PC-9 (cell line): Measurements from ENCODE around the gene HPCAL1. TPM values are rescaled to one million over a fixed set of nuclear protein-coding genes. Genes with fewer than 3 reads are reported as not detected.

ENCODE experiments used
- BruUV-seq: library from RNA; stranded (reverse); fragments of 400-500 nt; replicated peaks from 2 replicates; lab custom pipeline; 2021; lab: Mats Ljungman, UMichigan
- CTCF ChIA-PET: fragments of 300-600 bp; sonication (Branson Sonifier 250); formaldehyde crosslinking; loops from one replicate; lab custom pipeline; 2022; ENCODE audit warnings: antibody characterized with exemption; lab: Charles Lee
- POLR2A ChIA-PET: fragments of 300-600 bp; sonication (Branson Sonifier 250); formaldehyde crosslinking; loops from one replicate; lab custom pipeline; 2022; ENCODE audit warnings: antibody characterized with exemption; ENCODE audit not compliant: unreplicated experiment; lab: Charles Lee
- DNase-seq, 2 experiments: peaks; one replicate each; pipeline versions ENCODE4 v3.0.0 to v3.0.0-alpha.2; 2015 to 2022; ENCODE audit warnings: mixed read lengths in 1 of 2
- H2AFZ ChIP-seq: fragments of 200-600 bp; sonication (generic); 2 replicates; pipeline ENCODE4 v1.8.1; 2017; ENCODE audit warnings: antibody characterized with exemption
- H3F3A ChIP-seq: fragments of 200-600 bp; sonication (generic); 2 replicates; pipeline ENCODE4 v1.8.1; 2017; ENCODE audit warnings: antibody characterized with exemption, mild to moderate bottlenecking, low read depth; ENCODE audit not compliant: insufficient read depth
- H3K27ac ChIP-seq: fragments of 200-600 bp; sonication (generic); 2 replicates; pipeline ENCODE4 v1.6.1; 2016; ENCODE audit warnings: mixed run types
- H3K27me3 ChIP-seq: fragments of 200-600 bp; sonication (generic); 2 replicates; pipeline ENCODE4 v1.6.1; 2016; ENCODE audit warnings: low read depth, mixed run types; ENCODE audit not compliant: insufficient read depth
- H3K36me3 ChIP-seq: fragments of 200-600 bp; sonication (generic); 2 replicates; pipeline ENCODE4 v1.6.1; 2016; ENCODE audit warnings: low read depth, mixed run types
- H3K4me1 ChIP-seq: fragments of 200-600 bp; sonication (generic); replicated peaks from 2 replicates; pipeline ENCODE4 v1.6.1; 2016; ENCODE audit warnings: mixed run types; ENCODE audit not compliant: insufficient read depth
- H3K4me2 ChIP-seq: fragments of 200-600 bp; sonication (generic); 2 replicates; pipeline ENCODE4 v1.6.1; 2017; ENCODE audit warnings: mixed run types
- H3K4me3 ChIP-seq: fragments of 200-600 bp; sonication (generic); 2 replicates; pipeline ENCODE4 v1.6.1; 2016; ENCODE audit warnings: mixed run types
- H3K79me2 ChIP-seq: fragments of 200-600 bp; sonication (generic); 2 replicates; pipeline ENCODE4 v1.6.1; 2017; ENCODE audit warnings: low read depth, mixed run types
- H3K9me2 ChIP-seq: fragments of 200-600 bp; sonication (generic); 2 replicates; pipeline ENCODE4 v1.8.1; 2017; ENCODE audit warnings: mild to moderate bottlenecking; ENCODE audit not compliant: insufficient read depth
- H3K9me3 ChIP-seq: fragments of 200-600 bp; sonication (generic); 2 replicates; pipeline ENCODE4 v1.8.1; 2016; ENCODE audit warnings: low read depth; ENCODE audit not compliant: insufficient read depth
- H4K20me1 ChIP-seq: fragments of 200-600 bp; sonication (generic); 2 replicates; pipeline ENCODE4 v1.8.1; 2017; ENCODE audit not compliant: insufficient read depth
- CTCF ChIP-seq: fragments of 200-600 bp; sonication (generic); conservative IDR thresholded peaks from 2 replicates; pipeline ENCODE4 v1.6.1; 2017; ENCODE audit warnings: mixed run types, antibody characterized with exemption, mild to moderate bottlenecking, moderate library complexity
- EZH2 ChIP-seq: fragments of 200-600 bp; sonication (generic); IDR thresholded peaks from 2 replicates; pipeline ENCODE4 v1.8.0; 2017; ENCODE audit warnings: antibody characterized with exemption, low read depth
- intact Hi-C: fragments of 100-400 bp; cut with micrococcal nuclease; formaldehyde crosslinking; loops from one replicate; pipeline ENCODE4 v1.10.0; 2022; ENCODE audit not compliant: unreplicated experiment
- total RNA-seq: library from RNA; stranded (reverse); gene quantifications from 2 replicates; pipeline ENCODE4 v1.2.3, GENCODE V29; 2021

The HPCAL1 gene
- total RNA-seq, 1 experiment from 2014 or later = 105 TPM

GRCh38 chr2:10362898-10363454 lies 60.3 kb downstream of the HPCAL1 start:
- no TSS peak for BruUV-seq
- H3K9me3 ChIP-seq = no peaks in the 10 kb centered on the region
- peaks cover 82% of the 10 kb centered on the region for H4K20me1 ChIP-seq
- no peaks in the 10 kb centered on the region for H3K4me1 ChIP-seq
- peaks cover 95% of the 10 kb centered on the region for H3K79me2 ChIP-seq
- H3K9me2 ChIP-seq = no peaks in the 10 kb centered on the region
- H2AFZ ChIP-seq = no peak overlapping the region
- ChIA-PET POLR2A (no interaction called here), CTCF (no interaction called here)
- TF ChIP-seq EZH2 = no peak
- TF ChIP-seq CTCF = no peak
- peaks cover 49% of the 10 kb centered on the region; the same call in 1 of the 2 replicates for H3F3A ChIP-seq
- no peaks in the 10 kb centered on the region for H3K27me3 ChIP-seq
- H3K4me3 ChIP-seq = no peak overlapping the region
- no peak overlapping the region for H3K4me2 ChIP-seq
- intact Hi-C loops = no loop called here
- 0 out of 2 replicates have a peak, but pooled peaks cover 4% of the 10 kb centered on the region for H3K36me3 ChIP-seq
- no peak for DNase-seq
- H3K27ac ChIP-seq = no peak overlapping the region

GRCh38 chr2:10363861-10364610 lies 61.3 kb downstream of the HPCAL1 start:
- CTCF ChIA-PET = no interaction called here
- H3K79me2 ChIP-seq = peaks cover 96% of the 10 kb centered on the region

GRCh38 chr2:10365412-10365811 lies 62.7 kb downstream of the HPCAL1 start:
- intact Hi-C loops = no loop called here
- CTCF ChIA-PET = no interaction called here
- BruUV-seq = no TSS peak
- Histone ChIP-seq H3K4me3 (no peak overlapping the region), H3K4me2 (no peak overlapping the region), H3K4me1 (no peaks in the 10 kb centered on the region), H3K36me3 (no peaks in the 10 kb centered on the region), H2AFZ (no peak overlapping the region), H3F3A (peaks cover 45% of the 10 kb centered on the region; the same call in 1 of the 2 replicates), H4K20me1 (peaks cover 91% of the 10 kb centered on the region), H3K79me2 (peaks cover 96% of the 10 kb centered on the region), H3K9me3 (no peaks in the 10 kb centered on the region), H3K9me2 (no peaks in the 10 kb centered on the region), H3K27ac (no peak overlapping the region), H3K27me3 (no peaks in the 10 kb centered on the region)
- DNase-seq = no peak
- TF ChIP-seq CTCF = no peak
- TF ChIP-seq EZH2 = no peak
- POLR2A ChIA-PET = no interaction called here

More at GRCh38 chr2:10363861-10364610, 61.3 kb downstream of the HPCAL1 start:
- Histone ChIP-seq H3K27ac (no peak overlapping the region), H3F3A (peaks cover 45% of the 10 kb centered on the region; the same call in 1 of the 2 replicates), H3K4me1 (no peaks in the 10 kb centered on the region), H3K36me3 (no peaks in the 10 kb centered on the region), H3K27me3 (no peaks in the 10 kb centered on the region), H4K20me1 (peaks cover 85% of the 10 kb centered on the region), H3K4me3 (no peak overlapping the region), H3K4me2 (no peak overlapping the region), H3K9me3 (no peaks in the 10 kb centered on the region), H3K9me2 (no peaks in the 10 kb centered on the region), H2AFZ (no peak overlapping the region)
- BruUV-seq = no TSS peak
- no peak for DNase-seq
- POLR2A ChIA-PET = no interaction called here
- intact Hi-C loops = no loop called here
- no peak for TF ChIP-seq EZH2
- no peak for TF ChIP-seq CTCF
